DOHH2 (cell line): Measurements from ENCODE around the gene ZBTB3.
"Not testable (repeated sequence)": the region's sequence is repeated elsewhere in the genome, so short reads cannot be mapped to it uniquely, and the experiment has no call there.

Experiments used
- H3F3A ChIP-seq: fragments of 200-600 bp; sonication (generic), shearing (Covaris generic); 2 replicates; pipeline ENCODE4 v1.6.0; 2016; ENCODE audit warnings: antibody characterized with exemption, mild to moderate bottlenecking; ENCODE audit not compliant: control insufficient read depth, insufficient read depth
- H3K27ac ChIP-seq: fragments of 200-600 bp; sonication (generic); 2 replicates; pipeline ENCODE4 v1.5.1; 2014; ENCODE audit warnings: low read depth, mild to moderate bottlenecking, low read length, moderate library complexity
- H3K27me3 ChIP-seq: fragments of 200-600 bp; sonication (generic); 2 replicates; pipeline ENCODE4 v1.6.1; 2014; ENCODE audit warnings: mild to moderate bottlenecking, low read length, mixed read lengths; ENCODE audit not compliant: control insufficient read depth
- H3K36me3 ChIP-seq: fragments of 200-600 bp; sonication (generic); 2 replicates; pipeline ENCODE4 v1.6.1; 2014; ENCODE audit warnings: mild to moderate bottlenecking, low read length, moderate library complexity, mixed read lengths; ENCODE audit not compliant: control insufficient read depth
- H3K4me1 ChIP-seq: fragments of 200-600 bp; sonication (generic); 2 replicates; pipeline ENCODE4 v1.6.1; 2014; ENCODE audit warnings: mild to moderate bottlenecking, low read length, mixed read lengths; ENCODE audit not compliant: control insufficient read depth
- H3K4me2 ChIP-seq: fragments of 200-600 bp; sonication (generic); 2 replicates; pipeline ENCODE4 v1.6.0; 2014; ENCODE audit warnings: mild to moderate bottlenecking, low read length, moderate library complexity
- H3K4me3 ChIP-seq: fragments of 200-600 bp; sonication (generic); 2 replicates; pipeline ENCODE4 v1.5.1; 2014; ENCODE audit warnings: mild to moderate bottlenecking, low read length, mixed read lengths
- H3K79me2 ChIP-seq: fragments of 200-600 bp; sonication (generic); 2 replicates; pipeline ENCODE4 v1.6.1; 2014; ENCODE audit warnings: mild to moderate bottlenecking, low read length, mixed read lengths; ENCODE audit not compliant: control insufficient read depth
- H3K9me2 ChIP-seq: fragments of 200-600 bp; sonication (generic); replicated peaks from 2 replicates; pipeline ENCODE4 v1.6.1; 2014; ENCODE audit warnings: mild to moderate bottlenecking, low read length, mixed read lengths; ENCODE audit not compliant: control insufficient read depth
- H3K9me3 ChIP-seq: fragments of 200-600 bp; sonication (generic); 2 replicates; pipeline ENCODE4 v1.6.1; 2014; ENCODE audit warnings: antibody characterized with exemption, low read length, mixed read lengths; ENCODE audit not compliant: control insufficient read depth, insufficient read depth
- H4K20me1 ChIP-seq: fragments of 200-600 bp; sonication (generic); 2 replicates; pipeline ENCODE4 v1.6.0; 2014; ENCODE audit warnings: low read depth, mild to moderate bottlenecking, antibody characterized with exemption, low read length, moderate library complexity; ENCODE audit not compliant: control insufficient read depth, insufficient read depth
- EZH2phosphoT487 ChIP-seq: fragments of 200-600 bp; sonication (generic); IDR thresholded peaks from 2 replicates; pipeline ENCODE4 v1.6.1; 2017; ENCODE audit warnings: borderline replicate concordance, mild to moderate bottlenecking, antibody characterized with exemption, low read length, moderate library complexity, mixed read lengths
- TF ChIP-seq, protein P1 (sequence below): fragments of 200-600 bp; sonication (generic); IDR thresholded peaks from one replicate; pipeline ENCODE4 v1.5.1; 2014; ENCODE audit warnings: antibody characterized with exemption, mild to moderate bottlenecking, low read depth, low read length; ENCODE audit not compliant: poor library complexity, severe bottlenecking

Gene ZBTB3

DNA sequence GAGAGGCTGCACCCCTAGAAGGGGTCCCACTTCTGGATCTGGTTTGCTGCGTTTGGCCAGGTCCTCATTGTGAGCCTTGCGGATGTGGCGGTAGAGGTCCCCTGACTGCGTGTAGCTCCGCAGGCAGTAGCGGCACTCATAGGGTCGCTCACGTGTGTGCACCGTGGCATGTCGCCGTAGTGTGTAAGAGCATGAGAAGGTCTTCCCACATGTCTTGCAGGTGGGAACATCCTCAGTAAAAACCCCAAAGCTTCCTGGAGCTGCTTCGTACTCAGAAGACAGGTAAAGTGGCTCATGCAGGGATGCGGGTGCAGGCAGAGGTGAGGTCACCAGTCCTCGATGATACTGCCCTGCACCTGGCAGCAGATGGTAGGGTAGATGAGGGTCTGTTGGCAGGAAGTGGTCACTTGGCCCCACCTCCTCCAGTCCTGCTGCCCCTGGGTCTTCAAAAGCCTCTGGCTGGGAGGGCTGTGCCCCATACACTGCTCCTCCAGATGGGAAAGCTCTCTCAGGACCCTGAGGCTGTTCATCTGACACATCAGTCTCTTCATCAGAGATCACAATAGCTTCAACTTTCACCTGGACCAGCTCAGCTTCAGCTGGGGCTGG, 1.7 kb downstream of the ZBTB3 start:
- no peak overlapping the region for H3K4me3 ChIP-seq
- no peaks in the 10 kb centered on the region for H3K9me3 ChIP-seq
- H3K27me3 ChIP-seq: no peaks in the 10 kb centered on the region
- no peak for TF ChIP-seq EZH2phosphoT487
- H3K4me2 ChIP-seq: no peak overlapping the region
- no peaks in the 10 kb centered on the region for H3K9me2 ChIP-seq
- H3K4me1 ChIP-seq: peaks cover 19% of the 10 kb centered on the region
- no peak overlapping the region for H3K27ac ChIP-seq
- H4K20me1 ChIP-seq: no peaks in the 10 kb centered on the region
- H3F3A ChIP-seq: peaks cover 13% of the 10 kb centered on the region
- peaks cover 12% of the 10 kb centered on the region for H3K36me3 ChIP-seq
- H3K79me2 ChIP-seq: peaks cover 20% of the 10 kb centered on the region

DNA sequence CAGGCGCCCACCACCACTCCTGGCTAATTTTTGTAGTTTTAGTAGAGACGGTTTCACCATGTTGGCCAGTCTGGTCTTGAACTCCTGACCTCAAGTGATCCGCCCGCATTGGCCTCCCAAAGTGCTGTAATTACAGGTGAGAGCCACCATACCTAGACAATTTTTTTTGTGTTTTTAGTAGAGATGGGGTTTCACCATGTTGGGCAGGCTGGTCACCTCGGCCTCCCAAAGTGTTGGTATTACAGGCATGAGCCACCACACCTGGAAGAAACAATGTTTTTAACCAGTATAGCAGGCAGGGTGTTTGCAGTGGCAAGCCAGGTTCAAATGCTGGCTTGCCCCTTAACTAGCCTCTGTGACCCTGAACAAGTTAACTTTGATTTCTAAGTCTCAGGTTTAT, 4.0 kb downstream of the ZBTB3 start:
- not testable (repeated sequence) for H3K27ac ChIP-seq, H3K9me2 ChIP-seq, H3K4me2 ChIP-seq, H4K20me1 ChIP-seq, H3K9me3 ChIP-seq, H3K27me3 ChIP-seq, H3K4me3 ChIP-seq
- peaks cover 11% of the 10 kb centered on the region for H3F3A ChIP-seq
- H3K36me3 ChIP-seq: peaks cover 12% of the 10 kb centered on the region
- H3K4me1 ChIP-seq: peaks cover 18% of the 10 kb centered on the region
- H3K79me2 ChIP-seq: peaks cover 20% of the 10 kb centered on the region

GRCh38 chr11:62747475-62748160, 6.3 kb downstream of the ZBTB3 start:
- no peak overlapping the region for H3K4me3 ChIP-seq
- no peaks in the 10 kb centered on the region for H3K9me3 ChIP-seq
- peaks cover 8% of the 10 kb centered on the region for H3K36me3 ChIP-seq
- TF ChIP-seq, protein P1, sequence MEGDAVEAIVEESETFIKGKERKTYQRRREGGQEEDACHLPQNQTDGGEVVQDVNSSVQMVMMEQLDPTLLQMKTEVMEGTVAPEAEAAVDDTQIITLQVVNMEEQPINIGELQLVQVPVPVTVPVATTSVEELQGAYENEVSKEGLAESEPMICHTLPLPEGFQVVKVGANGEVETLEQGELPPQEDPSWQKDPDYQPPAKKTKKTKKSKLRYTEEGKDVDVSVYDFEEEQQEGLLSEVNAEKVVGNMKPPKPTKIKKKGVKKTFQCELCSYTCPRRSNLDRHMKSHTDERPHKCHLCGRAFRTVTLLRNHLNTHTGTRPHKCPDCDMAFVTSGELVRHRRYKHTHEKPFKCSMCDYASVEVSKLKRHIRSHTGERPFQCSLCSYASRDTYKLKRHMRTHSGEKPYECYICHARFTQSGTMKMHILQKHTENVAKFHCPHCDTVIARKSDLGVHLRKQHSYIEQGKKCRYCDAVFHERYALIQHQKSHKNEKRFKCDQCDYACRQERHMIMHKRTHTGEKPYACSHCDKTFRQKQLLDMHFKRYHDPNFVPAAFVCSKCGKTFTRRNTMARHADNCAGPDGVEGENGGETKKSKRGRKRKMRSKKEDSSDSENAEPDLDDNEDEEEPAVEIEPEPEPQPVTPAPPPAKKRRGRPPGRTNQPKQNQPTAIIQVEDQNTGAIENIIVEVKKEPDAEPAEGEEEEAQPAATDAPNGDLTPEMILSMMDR: no peak
- no peak for TF ChIP-seq EZH2phosphoT487
- H3K4me1 ChIP-seq: peaks cover 6% of the 10 kb centered on the region; the same call in 1 of the 2 replicates
- no peaks in the 10 kb centered on the region for H3K9me2 ChIP-seq
- H3K4me2 ChIP-seq: no peak overlapping the region
- no peaks in the 10 kb centered on the region for H4K20me1 ChIP-seq
- H3K79me2 ChIP-seq: peaks cover 10% of the 10 kb centered on the region
- no peak overlapping the region for H3K27ac ChIP-seq
- peaks cover 15% of the 10 kb centered on the region for H3F3A ChIP-seq
- H3K27me3 ChIP-seq: no peaks in the 10 kb centered on the region

GRCh38 chr11:62737196-62737595, 16.8 kb downstream of the ZBTB3 start:
- Histone ChIP-seq H3K4me2 (no peak overlapping the region), H3K4me3 (no peak overlapping the region)

More at GRCh38 chr11:62737196-62737595, 16.8 kb downstream of the ZBTB3 start:
- Histone ChIP-seq H3K9me2 (no peaks in the 10 kb centered on the region), H4K20me1 (no peaks in the 10 kb centered on the region), H3K79me2 (peaks cover 26% of the 10 kb centered on the region), H3K9me3 (no peaks in the 10 kb centered on the region), H3K27ac (no peak overlapping the region), H3K27me3 (no peaks in the 10 kb centered on the region), H3F3A (peaks cover 9% of the 10 kb centered on the region), H3K4me1 (no peaks in the 10 kb centered on the region), H3K36me3 (peaks cover 51% of the 10 kb centered on the region)
- TF ChIP-seq, protein P1: no peak
- TF ChIP-seq EZH2phosphoT487: no peak
